Measurements from ENCODE around the gene MAP1LC3A.

The MAP1LC3A gene

GRCh38 chr20:34529742-34530141, 28.8 kb upstream of the MAP1LC3A start:
- DNase-seq (ENCODE audit: low read depth) = no peak

DNA sequence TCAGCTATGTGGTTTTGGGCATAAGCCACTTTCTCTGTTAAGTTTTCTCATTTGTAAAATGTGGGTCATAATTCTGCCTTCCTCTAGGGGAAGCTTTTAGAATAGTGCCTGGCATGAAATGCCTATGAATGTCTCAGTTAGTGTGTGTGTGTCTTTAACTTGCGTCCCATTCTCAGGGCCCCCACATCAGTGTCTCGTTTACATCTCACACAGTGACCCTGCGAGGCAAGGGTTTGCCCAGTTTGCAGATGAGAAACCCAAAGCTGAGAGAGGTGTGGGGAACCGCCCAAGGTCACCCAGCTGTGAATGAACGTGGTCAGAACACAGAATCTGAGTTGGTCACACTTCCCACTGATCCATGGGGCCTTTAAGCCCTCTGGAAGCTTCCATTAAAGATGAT, 28.2 kb upstream of the MAP1LC3A start:
- DNase-seq (ENCODE audit: low read depth) = no peak

DNA sequence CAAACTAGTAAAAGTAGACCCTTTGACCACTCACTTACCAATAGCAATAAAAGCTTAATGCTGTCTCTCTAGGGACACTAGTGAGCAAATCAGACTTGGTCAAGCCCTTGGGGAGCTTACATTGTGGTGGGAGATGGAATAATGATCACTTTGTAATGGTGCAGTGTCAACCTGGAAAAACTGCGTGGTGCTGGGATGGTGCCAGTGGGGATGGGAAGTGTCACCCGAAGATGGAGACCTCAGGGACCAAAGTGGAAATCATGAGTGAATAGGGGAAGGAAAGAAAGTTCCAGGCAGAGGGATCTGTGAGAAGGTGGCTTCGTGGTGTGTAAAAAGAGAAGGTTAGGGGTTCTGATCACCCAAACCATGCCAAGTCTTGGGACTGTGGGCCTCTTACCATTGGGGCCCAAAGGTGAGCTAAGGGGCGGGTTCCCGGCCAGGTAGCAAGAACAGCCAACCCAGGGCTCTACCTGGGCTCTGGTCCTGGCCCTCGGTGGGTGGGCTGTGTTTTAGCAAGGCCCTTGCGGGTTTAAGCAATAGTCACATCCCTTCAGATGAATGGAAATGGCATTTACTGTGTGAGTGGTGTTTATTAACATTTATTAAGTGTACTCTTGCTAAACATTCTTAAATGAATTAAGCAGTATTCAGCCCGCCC, 26.8 kb upstream of the MAP1LC3A start:
- DNase-seq (ENCODE audit: low read depth) = no peak

DNA sequence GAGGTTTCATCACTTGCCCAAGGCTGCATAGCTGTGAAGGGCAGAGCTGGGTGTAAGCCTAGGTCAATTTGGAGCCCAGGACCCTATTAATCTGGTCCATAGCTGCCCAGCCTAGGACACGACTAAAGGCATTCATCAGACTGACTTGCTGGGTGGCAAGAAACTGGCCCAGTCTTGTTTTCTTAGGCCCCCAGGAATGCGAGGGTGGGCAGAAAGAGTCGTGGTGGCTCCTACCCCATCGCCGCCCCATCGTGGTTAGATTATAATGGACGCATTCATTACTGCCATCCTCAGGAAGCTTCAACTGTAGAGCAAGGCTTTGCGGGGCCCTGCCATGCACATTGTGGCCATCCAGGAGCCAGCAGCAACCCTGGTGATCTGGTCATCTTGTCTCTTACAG, 26.2 kb upstream of the MAP1LC3A start:
- DNase-seq (ENCODE audit: low read depth) = no peak

DNA sequence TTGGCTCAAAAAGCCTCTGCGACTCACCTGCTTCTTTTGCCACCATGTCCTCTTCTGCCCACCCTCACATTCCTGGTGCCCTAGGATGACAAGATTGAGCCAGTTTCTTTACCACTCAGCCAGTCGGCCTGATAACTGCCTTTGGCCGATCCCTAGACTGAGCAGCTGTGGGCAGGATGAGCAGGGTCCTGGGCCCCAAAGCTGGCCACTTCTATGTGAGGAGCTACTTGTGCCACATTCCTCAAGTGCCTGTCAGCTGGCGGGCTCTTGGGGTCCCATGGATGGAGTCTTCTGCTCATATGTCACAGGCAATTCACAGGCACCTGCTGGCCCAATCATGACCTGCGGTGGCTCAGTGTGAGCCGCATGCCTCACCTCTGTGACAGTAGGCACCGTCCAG, 25.8 kb upstream of the MAP1LC3A start:
- DNase-seq (ENCODE audit: low read depth) = no peak

DNA sequence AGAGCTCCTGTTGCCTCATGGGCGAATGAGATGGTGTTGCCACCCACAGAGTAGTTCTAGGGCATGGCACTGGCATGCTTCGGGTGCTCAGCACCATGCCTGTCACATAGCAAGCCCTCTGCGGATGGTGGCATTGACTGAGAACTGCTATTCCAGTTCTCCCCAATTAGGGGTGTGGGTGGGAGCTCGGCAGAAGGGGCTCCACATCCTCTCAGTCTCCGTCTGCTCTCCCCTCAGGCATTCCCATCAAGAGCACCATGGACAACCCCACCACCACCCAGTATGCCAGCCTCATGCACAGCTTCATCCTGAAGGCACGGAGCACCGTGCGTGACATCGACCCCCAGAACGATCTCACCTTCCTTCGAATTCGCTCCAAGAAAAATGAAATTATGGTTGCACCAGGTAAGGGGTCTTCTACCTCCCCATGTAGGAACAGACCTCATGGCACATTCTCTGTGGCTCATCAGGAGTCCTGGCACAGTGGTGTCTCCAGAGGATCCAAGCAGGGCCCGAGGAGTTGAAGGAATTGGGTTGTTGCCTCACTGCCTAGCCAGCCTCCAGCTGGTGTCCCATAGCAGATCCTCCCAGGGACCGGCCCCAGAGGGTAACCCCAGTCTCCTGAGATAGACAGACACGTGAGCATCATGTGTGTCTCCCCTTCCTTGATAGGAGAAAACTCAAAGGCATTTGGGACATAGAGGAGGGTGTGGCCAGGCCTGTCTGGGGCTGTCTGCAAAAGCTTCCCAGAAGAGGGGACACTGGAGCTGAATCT, 23.9 kb upstream of the MAP1LC3A start:
- no peak for DNase-seq (ENCODE audit: low read depth)

GRCh38 chr20:34535301-34535840, 23.1 kb upstream of the MAP1LC3A start:
- DNase-seq (ENCODE audit: low read depth) = no peak

GRCh38 chr20:34535857-34536256, 22.7 kb upstream of the MAP1LC3A start:
- no peak for DNase-seq (ENCODE audit: low read depth)

DNA sequence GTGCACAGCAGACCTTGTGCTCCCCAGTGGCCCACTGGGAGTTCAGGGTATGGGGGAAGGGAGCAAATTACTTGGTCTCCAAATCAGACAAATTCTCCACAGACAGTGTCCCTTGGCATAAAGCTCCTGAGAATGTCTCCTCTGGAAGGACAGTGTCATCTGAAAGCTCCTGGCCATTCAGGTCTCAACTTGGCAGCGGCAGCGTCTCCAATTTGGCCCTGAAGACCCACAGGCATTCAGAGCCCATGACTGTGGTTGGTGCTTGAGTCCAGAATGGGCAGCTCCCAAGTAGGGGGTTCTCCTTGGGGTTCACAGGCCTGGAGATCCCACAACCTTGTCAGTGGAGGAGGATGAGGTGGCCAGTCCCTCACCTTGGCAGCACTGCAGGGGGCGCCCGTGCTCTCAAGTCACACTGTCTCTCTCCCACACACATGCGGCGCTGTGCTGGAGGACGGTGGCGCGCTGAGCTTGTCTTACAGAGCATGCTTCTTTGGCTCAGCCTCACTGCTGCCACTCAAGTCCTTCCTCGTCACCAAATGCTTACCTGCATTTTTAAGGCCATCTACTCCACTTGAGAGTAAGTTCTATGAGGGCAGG, 21.6 kb upstream of the MAP1LC3A start:
- DNase-seq (ENCODE audit: low read depth) = peak; percentile 27

DNA sequence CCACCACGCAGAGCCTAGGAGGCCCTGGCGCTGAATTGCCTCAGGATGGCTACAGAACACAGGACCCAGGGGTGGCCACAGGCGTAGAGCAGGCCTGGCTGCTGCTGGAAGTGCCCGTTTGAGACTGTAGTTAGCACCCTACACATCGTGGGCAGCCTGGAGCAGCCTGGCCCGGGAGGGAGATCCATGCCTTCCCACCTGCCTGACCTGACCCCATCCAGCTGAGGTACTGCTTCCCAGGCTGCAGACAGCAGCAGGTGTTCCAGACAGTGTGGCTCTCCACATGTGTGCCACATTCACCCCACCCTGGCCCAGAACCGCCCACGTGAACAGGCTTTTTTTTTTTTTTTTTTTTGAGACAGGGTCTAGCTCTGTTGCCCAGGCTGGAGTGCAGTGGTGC, 20.9 kb upstream of the MAP1LC3A start:
- DNase-seq (ENCODE audit: low read depth) = no peak

DNA sequence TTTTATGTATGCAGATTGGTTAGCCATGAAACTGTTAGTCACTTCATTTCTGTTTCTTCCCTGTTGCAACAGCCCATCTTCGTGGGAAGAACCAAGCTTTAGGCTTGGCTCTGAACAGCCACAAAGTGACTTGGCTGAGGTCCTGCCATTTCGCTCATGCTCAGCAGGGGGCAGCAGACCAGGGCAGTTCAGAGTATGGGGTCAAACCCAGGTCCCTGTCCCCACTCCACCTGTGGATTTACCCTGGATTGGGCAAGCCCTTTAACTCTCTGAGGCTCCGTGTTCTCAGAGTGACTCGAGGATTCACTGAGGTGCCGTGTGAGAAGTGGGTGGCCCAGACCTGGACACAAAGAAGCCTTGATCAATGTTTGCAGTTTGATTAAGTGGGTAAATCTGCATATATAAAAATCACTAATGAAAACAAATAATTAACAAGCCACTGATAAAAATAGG, 19.8 kb upstream of the MAP1LC3A start:
- DNase-seq (ENCODE audit: low read depth) = peak; percentile 33

DNA sequence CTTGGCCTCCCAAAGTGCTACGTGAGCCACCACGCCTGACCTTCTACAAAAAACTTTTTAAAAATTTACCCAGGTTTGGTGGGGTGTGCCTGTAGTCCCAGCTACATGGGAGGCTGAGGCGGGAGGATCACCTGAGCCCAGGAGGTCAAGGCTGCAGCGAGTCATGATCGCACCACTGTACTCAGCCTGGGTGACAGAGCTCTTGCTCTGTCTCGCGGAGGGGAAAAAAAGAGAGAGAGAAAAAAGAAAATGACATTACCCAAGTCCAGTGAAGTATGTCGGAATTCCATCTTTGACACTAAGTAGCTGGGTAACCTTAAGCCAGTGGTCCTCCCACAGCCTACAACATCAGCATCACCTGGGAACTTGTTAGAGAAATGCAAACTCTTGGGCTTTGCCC, 18.8 kb upstream of the MAP1LC3A start:
- DNase-seq (ENCODE audit: low read depth) = no peak

DNA sequence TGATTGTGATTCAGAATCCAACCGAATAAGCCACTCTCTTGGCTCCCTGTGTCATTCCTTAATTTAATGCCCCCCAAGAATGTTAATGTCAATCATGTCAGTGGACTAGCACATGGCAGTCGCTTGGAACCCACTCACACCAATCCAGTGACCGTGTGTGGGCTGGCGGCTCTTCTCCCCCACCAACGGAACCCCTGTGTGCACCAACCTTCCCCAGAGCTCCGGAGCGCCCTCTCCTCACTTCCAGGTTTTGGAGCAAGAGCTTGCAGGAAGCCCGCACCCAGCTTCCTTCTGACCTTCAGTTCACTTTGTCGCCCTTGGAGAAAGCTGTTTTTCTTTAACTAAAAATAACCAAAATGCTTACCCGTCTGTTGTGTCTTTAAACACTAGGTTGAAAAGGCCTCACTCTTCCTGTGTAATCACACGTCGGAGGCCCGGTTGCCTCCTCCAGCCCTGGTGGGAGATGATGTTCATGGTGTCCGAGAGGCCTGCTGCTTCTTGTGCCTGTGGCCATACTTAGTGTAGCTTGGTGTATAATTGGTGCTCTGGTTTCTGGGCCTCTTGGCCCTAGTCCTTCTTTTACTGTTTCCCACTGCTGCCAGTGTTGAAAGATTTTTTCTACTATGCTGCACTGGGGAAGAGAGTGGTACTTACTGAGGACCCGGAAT, 17.8 kb upstream of the MAP1LC3A start:
- DNase-seq (ENCODE audit: low read depth) = no peak

DNA sequence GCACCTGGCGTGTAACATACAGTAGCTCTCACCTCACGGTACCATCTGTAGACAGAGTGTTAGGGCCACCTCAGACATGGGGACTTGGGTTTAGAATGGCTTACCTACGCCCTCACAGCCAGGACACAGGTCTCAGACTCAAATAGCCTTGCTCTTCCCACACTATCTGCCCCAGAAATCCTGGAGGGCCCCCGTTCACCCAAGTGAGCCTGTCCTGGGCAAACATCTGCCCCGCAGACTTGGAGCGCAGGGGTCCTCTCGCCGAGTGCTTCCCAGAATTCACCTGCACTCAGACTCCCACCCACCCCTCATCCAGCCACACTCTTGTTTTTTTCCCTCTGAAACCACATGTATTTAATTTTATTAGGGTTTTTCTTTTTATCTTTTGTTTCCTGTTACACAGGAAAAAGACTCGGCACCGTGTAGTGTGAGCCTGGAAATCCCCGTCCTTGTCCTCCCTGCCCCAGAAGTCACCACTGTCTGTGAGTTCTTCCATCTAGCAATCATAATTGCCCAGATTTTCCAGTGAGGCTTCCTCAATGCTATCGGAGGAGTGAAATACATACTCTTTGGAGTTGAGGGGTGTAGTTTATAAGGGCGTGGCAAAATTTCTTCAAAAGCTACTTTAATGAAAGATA, 17.1 kb upstream of the MAP1LC3A start:
- no peak for DNase-seq (ENCODE audit: low read depth)

GRCh38 chr20:34541917-34542316, 16.6 kb upstream of the MAP1LC3A start:
- DNase-seq (ENCODE audit: low read depth) = no peak

DNA sequence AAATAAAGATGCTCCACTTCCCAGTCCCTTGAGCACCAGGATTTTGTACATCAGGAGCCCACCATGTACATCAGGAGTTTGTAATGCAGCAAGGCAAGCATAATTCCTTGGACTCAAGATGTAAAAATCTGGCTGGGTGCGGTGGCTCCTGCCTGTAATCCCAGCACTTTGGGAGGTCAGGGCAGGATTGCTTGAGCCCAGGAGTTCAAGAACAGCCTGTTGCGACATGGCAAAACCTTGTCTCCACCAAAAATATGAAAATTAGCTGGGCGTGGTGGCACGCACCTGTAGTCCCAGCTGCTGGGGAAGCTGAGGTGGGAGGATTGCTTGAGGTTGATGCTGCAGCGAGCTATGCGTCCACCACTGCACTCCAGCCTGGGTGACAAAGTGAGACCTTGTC, 16.1 kb upstream of the MAP1LC3A start:
- no peak for DNase-seq (ENCODE audit: low read depth)

GRCh38 chr20:34543463-34544056, 15.0 kb upstream of the MAP1LC3A start:
- no peak for DNase-seq (ENCODE audit: low read depth)

DNA sequence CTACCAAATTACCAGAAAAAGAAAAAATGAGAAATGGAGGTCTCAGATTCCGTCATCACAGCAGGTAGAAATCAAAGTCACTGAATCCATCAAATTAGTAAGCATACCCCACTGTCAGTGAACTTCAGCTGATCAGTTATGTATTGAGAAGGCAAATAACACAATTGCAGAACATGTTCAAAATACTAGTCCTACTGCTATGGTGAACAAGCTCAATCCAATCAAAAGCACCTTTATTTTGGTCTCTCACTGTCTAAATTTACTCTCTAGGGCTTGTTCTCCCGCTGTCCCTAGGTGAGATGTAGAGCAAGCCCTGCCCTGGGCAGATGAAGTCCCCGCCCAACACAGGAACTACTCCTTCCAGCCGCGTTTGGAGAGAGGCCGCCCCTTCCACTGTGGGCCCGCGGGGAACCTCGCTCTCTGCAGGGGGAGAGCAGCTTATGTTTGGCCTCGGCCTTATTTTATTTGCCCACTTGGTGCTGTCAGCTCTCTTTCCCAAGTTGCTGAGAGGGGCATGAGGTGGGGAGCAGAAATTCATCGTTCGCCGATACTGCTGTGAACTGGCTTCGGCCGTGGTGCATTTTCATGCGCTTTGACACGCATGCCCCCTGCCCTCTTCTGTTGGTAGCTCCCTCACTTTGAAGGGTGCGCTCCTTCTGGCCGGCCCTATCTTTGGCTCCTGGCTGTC, 14.3 kb upstream of the MAP1LC3A start:
- DNase-seq (ENCODE audit: low read depth) = no peak

- no peak for DNase-seq (ENCODE audit: low read depth)
Measured at GRCh38 chr20:34546751-34547181, 11.8 kb upstream of the MAP1LC3A start.

DNA sequence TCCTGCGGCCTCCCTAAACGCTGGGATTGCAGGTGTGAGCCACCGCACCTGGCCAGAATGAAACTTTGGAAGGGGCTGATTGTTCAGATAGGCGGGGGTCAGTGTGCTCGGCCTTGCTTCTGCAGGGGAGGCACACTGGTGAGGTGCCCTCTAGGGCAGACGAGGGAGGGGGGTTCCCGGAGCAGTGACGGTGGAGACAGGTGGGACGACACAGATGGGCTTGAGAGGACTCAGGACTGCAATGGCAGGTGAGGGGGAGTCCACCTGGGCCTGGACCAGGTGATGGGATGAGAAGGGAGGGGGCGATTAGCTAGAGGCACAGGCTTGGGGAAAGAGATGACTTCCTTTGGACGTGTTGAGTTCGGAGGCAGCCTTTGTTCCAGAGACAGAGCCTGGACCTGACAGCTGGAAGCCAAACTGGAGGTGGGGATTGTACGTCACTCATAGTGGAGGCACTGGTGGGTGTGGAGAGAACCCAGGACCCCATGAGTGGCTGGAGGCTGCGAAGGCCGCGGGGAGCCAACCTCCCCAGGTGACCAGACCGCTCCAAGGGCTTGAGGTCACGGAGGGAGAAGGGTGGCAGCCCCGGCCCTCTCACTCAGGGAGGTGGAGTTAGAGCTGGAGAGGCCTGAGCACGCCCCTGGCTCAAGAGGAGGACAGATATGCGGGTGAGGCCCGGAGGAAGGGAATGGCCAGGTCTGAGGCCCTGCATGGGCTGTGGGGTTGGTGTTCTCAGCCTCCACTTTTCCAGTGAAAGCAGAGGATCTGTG, 10.5 kb upstream of the MAP1LC3A start:
- no peak for DNase-seq (ENCODE audit: low read depth)
